Activated T-helper 1 cell treated with anti-CD3 and anti-CD28 coated beads, Interleukin-12 subunit alpha, Interleukin-12 subunit beta, Interleukin-2, Interleukin-4 antibody, amounts not matched to agents 30 ng/mL and 10 ng/mL and 1 ng/mL, durations not matched to agents 14 hours and 24 hours and 36 hours (primary cell): Measurements from ENCODE around the gene CHD2. TPM values are rescaled to one million over a fixed set of nuclear protein-coding genes. Genes with fewer than 3 reads are reported as not detected.
A peak's percentile ranks its signal among the peaks of the same experiment; 100 is the strongest.

Source experiments
- DNase-seq: peaks from one replicate; pipeline ENCODE4 v3.0.0; 2021; ENCODE audit warnings: low spot score
- H3K27ac Mint-ChIP-seq: one replicate; pipeline ENCODE4 v1.8.0; 2021; ENCODE audit warnings: mild to moderate bottlenecking, mixed read lengths
- H3K27me3 Mint-ChIP-seq: one replicate; pipeline ENCODE4 v1.8.0; 2022; ENCODE audit warnings: mild to moderate bottlenecking, moderate library complexity, mixed read lengths; ENCODE audit not compliant: insufficient read depth
- H3K36me3 Mint-ChIP-seq: one replicate; pipeline ENCODE4 v1.8.0; 2021; ENCODE audit warnings: low read depth, mixed read lengths
- H3K4me1 Mint-ChIP-seq: one replicate; pipeline ENCODE4 v1.8.0; 2021; ENCODE audit warnings: low read depth, mixed read lengths
- H3K4me3 Mint-ChIP-seq: one replicate; pipeline ENCODE4 v1.8.0; 2021; ENCODE audit warnings: mild to moderate bottlenecking, moderate library complexity, mixed read lengths
- H3K9me3 Mint-ChIP-seq: one replicate; pipeline ENCODE4 v1.8.0; 2021; ENCODE audit warnings: mixed read lengths
- intact Hi-C: fragments of 100-400 bp; cut with micrococcal nuclease; formaldehyde crosslinking; loops from one replicate; pipeline ENCODE4 v1.15.1; 2024
- total RNA-seq: library from RNA; stranded (reverse); gene quantifications from 2 replicates; pipeline ENCODE4 v1.2.3, GENCODE V29; 2022

The CHD2 gene
- total RNA-seq, 1 donor from 2014 or later = 102 TPM

DNA sequence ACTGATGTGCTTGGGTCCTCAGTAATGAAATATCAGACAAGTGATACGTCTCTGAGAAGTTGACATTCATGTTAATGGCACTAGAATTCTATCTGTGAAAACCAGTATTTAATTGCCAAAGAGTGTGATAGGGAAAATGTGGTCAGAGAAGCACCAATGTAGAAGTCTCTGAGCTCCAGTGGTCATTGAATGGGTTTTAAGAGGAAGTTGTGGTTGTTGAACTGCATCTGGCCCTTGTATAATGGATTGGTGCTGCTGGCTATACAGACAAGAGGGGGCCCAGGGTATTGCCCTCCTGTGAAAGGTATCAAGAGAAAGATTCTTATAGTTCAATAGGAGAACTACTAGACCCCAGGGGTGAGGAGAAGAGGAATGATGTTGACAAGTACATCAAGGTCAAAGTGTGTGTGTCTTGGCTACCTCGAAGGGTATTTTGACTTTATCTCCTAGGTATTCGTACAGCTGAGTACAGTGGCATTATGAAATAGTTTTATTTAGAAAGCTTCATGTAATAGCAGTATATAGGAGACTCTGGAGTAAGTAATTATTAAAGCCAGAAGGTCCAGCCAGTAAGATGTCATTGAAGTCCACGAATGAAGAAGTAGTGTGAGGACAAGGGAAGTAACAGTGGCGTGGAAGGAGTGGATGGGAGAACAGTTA is 47.1 kb downstream of the CHD2 start:
- intact Hi-C loops = no loop called here
- peaks cover 12% of the 10 kb centered on the region for H3K4me1 Mint-ChIP-seq
- H3K27me3 Mint-ChIP-seq = no peaks in the 10 kb centered on the region
- no peak for DNase-seq
- peaks cover 81% of the 10 kb centered on the region for H3K36me3 Mint-ChIP-seq
- H3K4me3 Mint-ChIP-seq = no peak overlapping the region
- peak overlapping the region; percentile 35 for H3K27ac Mint-ChIP-seq
- peaks cover 41% of the 10 kb centered on the region for H3K9me3 Mint-ChIP-seq

DNA sequence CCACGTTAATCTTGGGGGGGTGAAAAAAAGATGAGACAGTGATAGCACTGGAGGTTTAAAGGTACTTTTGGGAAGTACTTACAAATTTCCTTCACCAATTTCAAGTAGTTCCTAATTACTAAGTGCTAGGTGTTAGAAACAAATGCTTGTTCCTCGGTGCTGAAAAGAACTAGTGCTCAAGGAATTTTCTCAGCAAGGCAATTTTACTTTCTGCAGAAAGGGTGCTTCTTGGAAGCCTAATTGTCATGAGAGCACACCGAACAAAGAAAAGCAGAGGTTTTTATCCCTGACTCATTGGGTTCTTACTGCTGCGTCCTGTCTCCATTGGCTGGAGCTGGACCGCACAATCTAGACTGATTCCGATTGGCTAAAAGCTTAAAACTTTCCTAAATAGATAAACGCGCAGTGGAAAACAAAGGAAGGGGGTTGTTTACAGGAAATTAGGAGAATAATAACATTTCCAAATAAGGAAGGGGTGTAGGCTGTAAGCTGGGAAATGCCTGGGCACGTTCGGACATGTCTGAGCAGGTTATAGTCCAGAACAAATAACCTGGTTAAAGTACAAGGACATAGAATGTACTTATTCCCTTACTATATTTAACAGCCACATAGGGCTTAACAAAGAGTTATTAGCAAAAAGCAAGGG is 49.6 kb downstream of the CHD2 start:
- intact Hi-C loops = loop anchor here (5.0 kb wide), 1 partner anchor 48 kb away; no protein-coding TSS in a partner anchor
- DNase-seq = no peak
- Mint-ChIP-seq H3K4me1 (peaks cover 5% of the 10 kb centered on the region), H3K27me3 (no peaks in the 10 kb centered on the region), H3K9me3 (peaks cover 38% of the 10 kb centered on the region), H3K27ac (peak overlapping the region; percentile 21), H3K36me3 (peaks cover 71% of the 10 kb centered on the region), H3K4me3 (no peak overlapping the region)

DNA sequence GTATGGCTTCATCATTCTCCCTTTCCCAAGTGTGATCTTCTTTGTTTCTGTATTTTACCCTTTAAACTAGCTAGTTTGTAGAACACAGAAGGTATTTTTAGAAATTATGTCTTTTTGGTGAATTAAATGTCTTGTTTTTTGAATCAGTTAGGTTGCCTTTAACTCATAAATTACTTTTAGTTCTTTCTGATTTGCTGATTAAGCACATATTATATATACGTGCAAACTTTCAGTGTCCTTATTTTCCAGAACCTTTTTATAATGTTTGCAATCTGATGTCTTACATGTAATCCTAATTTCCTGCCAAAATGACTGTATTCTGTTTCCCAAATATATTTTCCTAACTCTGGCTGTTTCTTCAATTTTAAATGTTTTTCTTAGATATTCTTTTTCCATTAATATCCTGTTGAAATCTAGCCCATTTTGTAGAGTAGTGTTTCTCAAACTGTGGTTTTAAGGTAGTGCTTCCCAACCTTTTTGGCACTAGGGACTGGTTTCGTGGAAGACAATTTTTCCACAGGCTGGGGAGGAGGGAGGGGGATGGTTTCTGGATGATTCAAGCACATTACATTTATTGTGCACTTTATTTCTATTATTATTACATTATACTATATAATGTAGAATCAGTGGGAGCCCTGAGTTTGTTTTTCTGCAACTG is 51.8 kb downstream of the CHD2 start:
- intact Hi-C loops = loop anchor here (5.0 kb wide), 1 partner anchor 45 kb away; no protein-coding TSS in a partner anchor
- no peak overlapping the region for H3K27ac Mint-ChIP-seq
- H3K4me3 Mint-ChIP-seq = no peak overlapping the region
- H3K36me3 Mint-ChIP-seq = peaks cover 73% of the 10 kb centered on the region
- H3K4me1 Mint-ChIP-seq = peaks cover 19% of the 10 kb centered on the region
- H3K9me3 Mint-ChIP-seq = peaks cover 30% of the 10 kb centered on the region
- no peaks in the 10 kb centered on the region for H3K27me3 Mint-ChIP-seq
- DNase-seq = no peak

DNA sequence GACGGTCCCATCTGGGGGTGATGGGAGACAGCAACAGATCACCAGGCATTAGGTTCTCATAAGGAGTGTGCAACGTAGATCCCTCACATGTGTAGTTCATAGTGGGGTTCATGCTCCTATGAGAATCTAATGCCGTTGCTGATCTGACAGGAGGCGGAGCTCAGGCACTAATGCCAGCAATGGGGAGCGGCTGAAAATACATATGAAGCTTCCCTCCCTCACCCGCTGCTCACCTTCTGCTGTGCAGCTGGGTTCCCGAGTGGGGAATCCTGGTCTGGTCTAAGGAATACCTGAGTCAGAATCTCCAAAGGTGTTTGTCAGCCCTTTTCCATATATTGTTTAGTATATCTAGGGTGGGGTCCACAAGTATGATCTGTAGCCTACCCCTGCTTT is 52.3 kb downstream of the CHD2 start:
- Mint-ChIP-seq H3K36me3 (peaks cover 72% of the 10 kb centered on the region), H3K27me3 (no peaks in the 10 kb centered on the region), H3K9me3 (peaks cover 25% of the 10 kb centered on the region), H3K27ac (no peak overlapping the region), H3K4me3 (no peak overlapping the region), H3K4me1 (peaks cover 24% of the 10 kb centered on the region)
- intact Hi-C loops = loop anchor here (5.0 kb wide), 1 partner anchor 45 kb away; no protein-coding TSS in a partner anchor
- DNase-seq = no peak

DNA sequence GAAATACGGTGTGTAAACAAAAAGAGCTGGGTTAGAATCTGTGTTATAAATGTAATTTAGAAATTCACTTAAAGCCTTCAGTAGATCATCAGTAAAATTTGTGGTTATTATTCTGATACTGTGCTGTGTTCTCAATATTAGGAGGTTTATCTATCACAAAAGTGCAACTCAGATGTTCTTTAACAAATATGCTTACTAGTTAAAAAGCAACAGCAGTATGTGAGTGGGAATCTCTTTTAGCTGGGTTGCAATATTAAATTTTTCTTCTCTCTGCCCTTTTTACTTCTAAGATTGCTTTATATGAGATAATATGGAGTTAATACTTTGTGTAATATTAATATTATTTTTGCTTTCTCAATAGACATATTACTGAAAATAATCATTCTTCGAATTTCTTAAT is 53.4 kb downstream of the CHD2 start:
- H3K9me3 Mint-ChIP-seq = peaks cover 21% of the 10 kb centered on the region
- no peak overlapping the region for H3K4me3 Mint-ChIP-seq
- H3K27me3 Mint-ChIP-seq = no peaks in the 10 kb centered on the region
- intact Hi-C loops = loop anchor here (5.0 kb wide), 1 partner anchor 44 kb away; no protein-coding TSS in a partner anchor
- no peak overlapping the region for H3K27ac Mint-ChIP-seq
- peaks cover 36% of the 10 kb centered on the region for H3K4me1 Mint-ChIP-seq
- no peak for DNase-seq
- peaks cover 70% of the 10 kb centered on the region for H3K36me3 Mint-ChIP-seq

DNA sequence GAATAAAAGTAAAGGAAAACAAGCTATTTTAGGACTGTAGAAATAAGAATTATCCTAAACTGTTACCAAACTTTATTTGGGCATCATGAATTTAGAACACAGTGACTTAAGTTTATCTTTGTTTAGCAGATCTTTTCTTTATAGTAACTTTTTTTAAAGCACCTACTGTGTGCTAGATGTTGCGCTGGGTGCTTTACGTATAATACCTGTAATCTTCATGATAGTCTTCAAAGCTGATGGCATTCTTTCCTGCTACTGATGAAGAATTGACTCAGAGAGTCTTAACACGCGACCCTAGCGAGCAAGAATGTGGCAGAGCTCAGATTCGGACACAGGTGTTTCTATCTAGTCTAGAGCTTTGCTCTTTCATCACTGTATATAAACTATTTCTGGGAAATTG is 53.9 kb downstream of the CHD2 start:
- intact Hi-C loops = loop anchor here (2.0 to 5.0 kb wide), 2 partner anchors 15 to 43 kb away; no protein-coding TSS in a partner anchor
- peaks cover 40% of the 10 kb centered on the region for H3K4me1 Mint-ChIP-seq
- no peak overlapping the region for H3K4me3 Mint-ChIP-seq

DNA sequence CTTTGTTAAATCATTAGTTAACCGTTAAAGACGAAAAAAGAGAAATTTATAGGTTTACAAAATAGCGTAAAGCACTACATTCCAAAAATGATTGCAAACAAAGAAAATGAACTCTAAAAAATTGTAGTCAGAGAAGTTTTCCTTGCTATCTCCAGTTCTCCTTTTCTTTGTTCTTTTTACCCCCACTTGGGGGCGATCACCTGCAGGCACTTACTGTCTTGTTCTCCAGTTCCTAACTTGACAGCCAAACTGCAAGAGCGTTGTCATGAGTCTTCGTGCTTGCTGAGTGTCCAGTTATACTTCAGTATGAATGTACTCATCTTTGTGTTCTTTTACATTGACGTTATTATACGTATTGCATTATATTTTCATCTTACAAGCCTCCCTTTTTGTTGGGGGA is 54.5 kb downstream of the CHD2 start:
- no peaks in the 10 kb centered on the region for H3K27me3 Mint-ChIP-seq

More for the DNA sequence above, 53.9 kb downstream of the CHD2 start:
- Mint-ChIP-seq H3K36me3 (peaks cover 69% of the 10 kb centered on the region), H3K27me3 (no peaks in the 10 kb centered on the region), H3K9me3 (peaks cover 17% of the 10 kb centered on the region), H3K27ac (no peak overlapping the region)
- DNase-seq = no peak

DNA sequence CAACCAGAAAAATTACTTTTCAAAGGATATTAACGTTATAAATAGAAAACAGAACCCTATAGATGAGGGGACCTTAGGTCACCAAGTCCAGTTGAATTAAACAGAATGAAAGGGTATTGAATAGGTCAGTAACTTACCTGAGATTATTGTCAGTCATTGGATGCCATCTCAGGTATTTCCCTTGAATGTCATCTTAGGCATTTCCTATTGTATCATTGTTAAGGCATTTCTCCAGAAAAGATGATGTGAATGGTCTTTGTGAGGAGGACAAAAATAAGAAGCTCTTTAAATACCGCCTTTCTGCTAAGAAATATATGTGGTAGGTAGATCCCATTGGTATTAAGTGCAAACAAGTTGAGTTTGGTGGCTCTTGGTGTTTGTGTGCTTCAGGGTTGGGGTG is 55.6 kb downstream of the CHD2 start:
- Mint-ChIP-seq H3K9me3 (peaks cover 6% of the 10 kb centered on the region), H3K4me3 (no peak overlapping the region), H3K4me1 (peaks cover 48% of the 10 kb centered on the region), H3K27ac (peak overlapping the region; percentile 33), H3K27me3 (no peaks in the 10 kb centered on the region), H3K36me3 (peaks cover 66% of the 10 kb centered on the region)
- DNase-seq = no peak
- intact Hi-C loops = loop anchor here (2.0 to 5.0 kb wide), 2 partner anchors 17 to 33 kb away; no protein-coding TSS in a partner anchor

More for the DNA sequence above, 54.5 kb downstream of the CHD2 start:
- peaks cover 69% of the 10 kb centered on the region for H3K36me3 Mint-ChIP-seq
- no peak overlapping the region for H3K4me3 Mint-ChIP-seq
- no peak for DNase-seq
- peaks cover 43% of the 10 kb centered on the region for H3K4me1 Mint-ChIP-seq
- peaks cover 12% of the 10 kb centered on the region for H3K9me3 Mint-ChIP-seq
- no peak overlapping the region for H3K27ac Mint-ChIP-seq
- intact Hi-C loops = loop anchor here (2.0 to 5.0 kb wide), 2 partner anchors 16 to 43 kb away; no protein-coding TSS in a partner anchor

DNA sequence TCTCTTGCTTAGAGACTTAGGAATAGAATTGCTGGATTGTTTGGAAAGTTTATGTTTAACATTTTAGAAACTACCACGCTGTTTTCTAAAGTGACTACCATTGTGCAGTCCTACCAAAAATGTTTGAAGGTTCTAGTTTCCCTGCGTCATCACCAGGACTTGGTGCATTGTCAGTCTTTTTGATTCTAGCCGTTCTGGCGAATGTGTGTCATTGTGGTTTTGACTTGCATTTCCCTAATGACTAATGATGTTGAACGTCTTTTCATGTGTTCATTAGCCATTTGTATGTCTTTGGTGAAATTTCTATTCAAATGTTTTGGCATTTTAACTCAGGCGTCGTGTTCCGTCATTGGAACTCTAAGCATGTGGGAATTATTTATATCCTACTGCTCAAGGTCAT is 58.0 kb downstream of the CHD2 start:
- H3K27me3 Mint-ChIP-seq = no peaks in the 10 kb centered on the region
- peak overlapping the region; percentile 35 for H3K4me3 Mint-ChIP-seq
- intact Hi-C loops = loop anchor here (5.0 kb wide), 1 partner anchor 36 kb away; no protein-coding TSS in a partner anchor
- H3K4me1 Mint-ChIP-seq = peaks cover 50% of the 10 kb centered on the region
- H3K27ac Mint-ChIP-seq = peak overlapping the region; percentile 83
- peaks cover 75% of the 10 kb centered on the region for H3K36me3 Mint-ChIP-seq
- peaks cover 6% of the 10 kb centered on the region for H3K9me3 Mint-ChIP-seq
- DNase-seq = peak; percentile 11

DNA sequence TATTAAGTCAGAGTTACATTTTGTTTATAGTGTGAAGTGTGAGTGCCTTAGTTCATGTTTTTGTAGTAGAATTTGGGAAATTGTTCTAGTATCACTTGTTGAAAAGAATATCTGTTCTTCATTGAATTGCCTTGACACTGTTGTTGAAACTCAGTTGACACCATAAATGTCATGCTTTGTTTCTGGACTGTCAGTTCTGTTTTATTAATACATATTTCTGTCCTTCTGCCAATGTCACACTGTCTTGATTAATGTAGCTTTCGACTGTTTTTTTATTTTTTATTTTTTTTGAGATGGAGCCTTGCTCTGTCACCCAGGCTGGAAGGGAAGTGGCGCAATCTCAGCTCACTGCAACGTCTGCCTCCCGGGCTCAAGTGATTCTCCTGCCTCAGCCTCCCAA is 59.1 kb downstream of the CHD2 start:
- H3K27me3 Mint-ChIP-seq = no peaks in the 10 kb centered on the region
- peaks cover 76% of the 10 kb centered on the region for H3K36me3 Mint-ChIP-seq
- intact Hi-C loops = loop anchor here (5.0 kb wide), 1 partner anchor 37 kb away; no protein-coding TSS in a partner anchor
- peaks cover 6% of the 10 kb centered on the region for H3K9me3 Mint-ChIP-seq
- H3K27ac Mint-ChIP-seq = peak overlapping the region; percentile 78
- peaks cover 57% of the 10 kb centered on the region for H3K4me1 Mint-ChIP-seq
- DNase-seq = no peak
- H3K4me3 Mint-ChIP-seq = no peak overlapping the region

DNA sequence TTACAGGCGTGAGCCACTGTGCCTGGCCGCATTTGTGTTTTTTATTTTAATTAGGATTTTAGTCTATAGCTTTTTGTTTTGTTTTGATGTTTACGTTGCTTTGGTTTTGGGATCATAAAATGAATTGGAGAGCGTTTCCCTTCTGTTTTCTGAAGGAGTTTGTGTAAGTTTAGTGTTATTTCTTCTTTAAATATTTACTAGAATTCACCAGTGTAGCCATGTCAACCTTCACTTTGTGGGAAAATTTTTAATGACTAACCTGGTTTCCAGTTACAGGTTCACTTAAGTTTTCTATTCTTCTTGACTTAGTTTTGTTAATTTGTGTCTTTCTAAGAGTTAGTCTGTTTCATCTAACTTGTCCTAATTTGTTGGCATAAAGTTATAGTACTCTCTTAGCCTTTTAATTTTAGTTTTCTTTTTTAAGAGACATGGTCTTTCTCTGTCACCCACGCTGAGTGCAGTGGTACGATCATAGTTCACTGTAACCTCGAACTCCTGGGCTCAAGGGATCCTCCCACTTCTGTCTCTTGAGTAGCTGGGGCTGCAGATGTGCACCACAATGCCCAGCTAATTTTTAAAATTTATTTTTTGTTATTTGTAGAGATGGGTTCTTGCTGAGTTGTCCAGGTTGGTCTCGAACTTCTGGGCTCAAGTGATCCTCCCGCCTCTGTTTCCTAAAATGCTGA is 61.0 kb downstream of the CHD2 start:
- no peak for DNase-seq
- Mint-ChIP-seq H3K4me3 (no peak overlapping the region), H3K9me3 (peaks cover 6% of the 10 kb centered on the region), H3K27ac (peak overlapping the region; percentile 66), H3K27me3 (no peaks in the 10 kb centered on the region), H3K36me3 (peaks cover 68% of the 10 kb centered on the region), H3K4me1 (peaks cover 56% of the 10 kb centered on the region)
- intact Hi-C loops = loop anchor here (1.0 to 2.0 kb wide), 2 partner anchors 7 to 22 kb away; no protein-coding TSS in a partner anchor

DNA sequence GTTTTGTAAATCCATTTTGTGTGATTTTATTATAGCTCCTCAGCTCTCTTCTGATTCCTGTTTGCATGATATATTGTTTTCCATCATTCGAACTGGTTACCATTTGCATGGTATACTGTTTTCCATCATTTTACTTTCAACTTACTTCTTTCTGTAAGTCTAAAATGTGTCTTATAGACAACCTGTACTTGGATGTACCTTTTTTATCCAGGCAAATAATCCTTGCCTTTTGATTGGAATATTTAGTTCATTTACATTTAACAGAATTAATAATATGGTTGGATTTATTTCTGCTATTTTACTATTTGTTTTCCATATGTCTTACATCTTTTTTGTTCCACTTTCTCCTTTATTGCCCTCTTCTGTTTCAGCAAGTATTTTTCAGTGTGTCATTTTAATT is 62.8 kb downstream of the CHD2 start:
- intact Hi-C loops = no loop called here
- peaks cover 44% of the 10 kb centered on the region for H3K4me1 Mint-ChIP-seq
- peaks cover 4% of the 10 kb centered on the region for H3K9me3 Mint-ChIP-seq
- H3K4me3 Mint-ChIP-seq = no peak overlapping the region
- no peaks in the 10 kb centered on the region for H3K27me3 Mint-ChIP-seq
- peak overlapping the region; percentile 41 for H3K27ac Mint-ChIP-seq
- H3K36me3 Mint-ChIP-seq = peaks cover 63% of the 10 kb centered on the region
- no peak for DNase-seq
